NCI-H526 treated with DMSO at 0.1 percent for 48 hours (cell line): Measurements from ENCODE around the gene GPR107.
A peak's percentile ranks its signal among the peaks of the same experiment; 100 is the strongest.

Experiments
- DNase-seq: peaks from one replicate; lab custom pipeline; 2025; lab: John Stamatoyannopoulos, UW

Gene GPR107

DNA sequence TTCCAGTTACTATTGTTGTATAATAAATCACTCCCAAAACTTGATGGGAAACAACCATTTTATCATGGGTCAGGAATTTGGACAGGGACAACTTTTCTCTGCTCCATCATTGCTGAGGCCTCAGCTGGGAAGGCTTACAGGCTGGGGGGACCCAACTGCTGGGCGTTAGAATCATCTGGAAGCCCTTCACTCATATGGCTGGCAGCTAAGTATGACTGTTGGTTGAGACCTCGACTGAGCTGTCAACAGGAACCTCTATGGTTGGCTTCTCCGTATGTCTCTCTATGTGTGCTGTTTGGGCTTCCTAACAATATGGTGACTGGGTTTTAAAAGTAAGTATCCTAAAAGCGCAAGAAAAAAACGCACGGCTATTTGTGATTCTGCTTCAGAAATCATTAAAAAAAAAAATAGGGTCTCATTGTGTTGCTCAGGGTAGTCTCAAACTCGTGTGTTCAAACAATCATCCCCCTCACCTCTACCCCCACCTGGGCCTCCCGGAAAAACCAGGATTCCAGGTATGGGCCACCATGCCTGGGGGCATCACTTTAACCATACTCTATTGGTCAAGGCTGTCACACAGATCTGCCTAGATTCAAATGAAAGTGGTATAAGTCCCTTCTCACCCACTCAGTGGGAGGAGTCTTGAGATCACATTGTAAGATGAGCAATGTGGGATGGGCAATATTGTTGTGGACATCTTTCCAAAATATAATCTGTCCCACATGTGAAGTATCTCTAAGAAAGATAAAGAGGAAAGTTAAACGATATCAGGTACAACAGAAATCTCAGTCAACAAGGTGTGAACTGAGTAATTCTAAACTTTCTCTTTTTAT, 26.0 kb upstream of the GPR107 start:
- no peak for DNase-seq

DNA sequence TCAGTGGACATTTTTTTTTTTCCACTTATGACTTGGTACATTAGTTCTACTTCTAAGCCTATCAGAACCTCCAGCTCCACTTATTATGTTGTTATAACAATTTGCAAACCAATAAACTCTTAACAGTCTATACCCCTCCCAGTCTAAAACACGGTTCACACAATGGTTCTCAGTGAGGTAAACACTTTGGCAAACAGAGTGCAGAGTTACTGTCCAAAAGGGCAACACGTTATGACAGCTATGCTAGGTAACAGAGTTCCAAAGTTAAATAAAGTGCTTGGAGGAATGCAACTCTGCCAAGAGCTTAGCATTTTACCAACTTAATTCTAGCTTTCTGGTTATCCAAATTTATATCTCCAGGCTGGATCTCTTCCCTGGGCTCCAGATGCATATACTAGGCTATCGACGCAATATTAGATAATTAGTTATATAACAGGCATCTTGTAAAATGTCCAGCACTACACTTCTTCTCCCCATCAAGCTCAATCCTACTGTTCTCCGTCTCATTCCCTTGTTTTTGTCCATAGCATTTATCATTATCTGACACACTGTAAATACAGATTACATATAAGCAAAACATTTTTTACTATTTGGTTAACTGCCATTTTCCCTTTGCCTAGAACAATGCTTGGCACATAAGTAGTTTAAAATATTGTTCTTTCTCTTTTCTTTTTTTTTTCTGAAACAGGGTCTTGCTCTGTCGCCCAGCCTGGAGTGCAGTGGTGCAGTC, 25.0 kb upstream of the GPR107 start:
- no peak for DNase-seq

DNA sequence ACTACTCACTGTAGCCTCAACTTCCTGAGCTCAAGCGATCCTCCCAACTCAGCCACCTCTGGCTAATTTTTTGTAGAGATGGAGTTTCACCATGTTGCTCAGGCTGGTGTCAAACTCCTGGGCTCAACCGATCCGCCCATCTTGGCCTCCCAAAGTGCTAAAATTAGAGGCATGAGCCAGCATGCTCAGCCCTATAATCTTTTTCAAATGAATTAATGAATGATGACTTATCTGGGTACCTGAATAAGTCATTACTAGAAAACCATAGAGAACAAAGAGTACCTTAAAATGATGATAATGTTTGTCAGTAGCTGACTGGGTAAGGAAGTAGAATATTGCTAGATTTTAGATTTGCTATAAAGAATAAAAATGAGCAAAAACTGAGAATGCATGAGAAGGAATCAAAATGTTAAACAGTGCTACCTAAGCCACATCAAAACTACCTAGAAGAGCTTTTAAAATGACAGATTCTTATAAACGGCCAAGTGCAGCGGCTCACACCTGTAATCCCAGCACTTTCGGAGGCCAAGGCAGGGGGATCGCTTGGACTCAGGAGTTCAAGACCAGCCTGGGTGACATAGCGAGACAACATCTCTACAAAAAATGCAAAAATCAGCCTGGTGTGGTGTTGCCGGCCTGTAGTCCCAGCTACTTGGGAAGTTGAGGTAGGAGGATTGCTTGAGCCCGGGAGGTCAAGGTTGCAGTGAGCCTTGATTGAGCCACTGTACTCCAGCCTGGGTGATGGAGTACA, 24.3 kb upstream of the GPR107 start:
- DNase-seq, result no peak

DNA sequence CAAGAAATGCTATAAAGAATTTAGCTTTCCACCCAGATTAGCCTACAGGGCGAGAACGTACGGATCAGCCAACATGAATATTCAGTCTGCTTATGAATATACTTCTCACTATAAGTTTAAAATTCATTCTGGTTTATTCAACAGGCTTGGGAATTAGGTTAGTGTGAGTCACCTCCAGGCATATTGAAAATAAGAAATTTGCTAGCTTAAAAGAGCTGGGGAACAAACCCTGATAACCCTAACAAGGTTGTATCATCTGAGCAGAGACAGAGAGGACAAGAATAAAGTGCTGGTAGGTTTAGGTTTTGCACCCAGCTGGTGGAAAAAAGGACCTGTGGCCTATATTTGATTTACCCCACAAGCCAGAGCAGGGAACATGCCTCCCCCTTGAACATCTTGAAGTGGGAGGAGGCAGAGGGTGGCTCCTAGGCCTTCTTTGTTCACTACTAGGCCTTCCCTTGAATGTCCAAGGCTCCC, 23.0 kb upstream of the GPR107 start:
- DNase-seq, result no peak

DNA sequence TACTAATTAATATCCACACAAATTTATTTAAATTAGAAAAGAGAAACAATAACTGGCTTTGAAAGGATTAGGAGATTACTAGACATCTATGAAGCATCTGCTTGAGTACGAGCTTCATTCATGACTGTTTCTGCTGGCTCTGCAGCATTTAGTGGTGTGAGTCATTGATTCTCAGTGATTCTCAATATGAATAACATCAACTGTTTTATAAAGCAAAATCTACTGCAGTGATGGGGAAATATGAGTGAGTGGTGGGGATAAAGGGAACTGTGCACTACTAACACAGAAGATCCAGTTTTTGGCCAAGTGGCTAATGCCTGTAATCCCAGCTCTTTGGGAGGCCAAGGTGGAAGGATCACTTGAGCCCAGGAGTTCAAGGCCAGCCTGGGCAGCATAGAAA, 19.1 kb upstream of the GPR107 start:
- DNase-seq, result no peak

DNA sequence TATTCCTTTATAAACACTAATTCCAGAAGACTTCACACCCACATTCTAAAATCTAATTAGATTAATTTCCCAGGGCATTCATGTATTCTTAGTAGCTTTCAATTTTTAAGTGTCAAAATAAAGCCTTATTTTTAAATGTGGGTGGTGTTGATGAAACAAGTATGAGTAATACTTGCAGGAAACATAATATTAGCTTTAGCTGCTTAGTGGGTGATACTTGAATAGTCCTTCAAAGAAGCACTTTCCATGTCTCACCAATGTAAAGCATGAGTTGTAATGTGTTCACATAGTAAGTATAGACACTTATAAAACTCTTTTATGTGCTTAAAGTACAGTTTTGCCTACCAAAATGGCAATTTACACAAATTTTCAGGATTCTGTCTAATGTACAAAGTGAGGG, 17.6 kb upstream of the GPR107 start:
- DNase-seq, result no peak

DNA sequence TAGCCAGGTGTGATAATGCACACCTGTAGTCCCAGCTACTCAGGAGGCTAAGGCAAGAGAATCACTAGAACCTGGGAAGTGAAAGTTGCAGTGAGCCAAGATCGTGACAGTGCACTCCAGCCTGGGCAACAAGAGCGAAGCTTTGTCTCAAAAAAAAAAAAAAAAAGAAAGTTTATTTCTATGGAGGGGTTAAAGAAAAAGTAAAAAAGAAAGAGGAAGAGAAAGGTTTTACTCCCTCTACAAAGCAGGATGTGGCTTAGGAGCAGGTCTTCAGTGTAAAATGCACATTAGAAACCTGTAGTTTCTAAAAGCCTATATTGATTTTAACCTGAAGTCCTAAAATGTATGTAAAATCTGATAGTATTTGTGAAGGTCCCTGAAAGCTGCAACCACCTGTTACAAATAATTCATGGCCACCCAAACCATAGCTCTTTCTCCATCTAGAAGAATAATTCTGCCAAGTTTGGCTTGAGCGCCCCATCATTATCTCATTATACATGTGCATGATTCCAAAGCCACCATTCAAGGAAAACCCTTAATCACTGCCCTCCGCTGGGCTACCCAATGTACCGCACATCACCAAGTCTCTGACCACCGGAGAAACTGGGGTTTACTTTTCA, 14.1 kb upstream of the GPR107 start:
- DNase-seq, result no peak

DNA sequence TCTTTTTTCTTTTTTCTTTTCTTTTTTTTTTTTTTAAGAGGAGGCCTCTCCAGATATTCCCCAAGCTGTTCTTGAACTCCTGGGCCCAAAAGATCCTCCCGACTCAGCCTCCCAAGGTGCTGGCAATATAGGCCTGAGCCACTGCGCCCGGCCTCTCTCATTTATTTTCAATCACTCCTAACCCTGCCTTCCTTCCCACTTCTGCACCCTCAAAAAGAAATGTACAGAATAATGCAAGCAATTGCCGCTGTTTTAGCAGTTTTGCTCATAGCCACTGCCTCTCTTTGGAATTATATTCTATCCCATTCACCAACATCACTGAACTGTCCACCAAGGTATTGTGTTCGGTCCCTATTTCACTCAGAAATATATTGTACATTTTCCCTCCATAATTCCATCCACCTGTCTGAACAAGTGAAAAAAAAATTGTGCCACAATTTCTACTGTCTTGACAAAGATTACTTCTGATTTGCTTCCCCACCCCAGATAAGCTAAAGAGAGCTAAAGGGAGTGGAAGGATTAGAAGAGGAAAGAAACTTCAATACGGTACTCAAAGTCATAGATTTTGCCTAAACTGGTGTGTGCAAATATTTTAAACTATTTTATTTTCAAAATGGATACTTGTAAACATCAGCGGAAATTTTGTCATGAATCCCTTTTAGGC, 12.6 kb upstream of the GPR107 start:
- no peak for DNase-seq

DNA sequence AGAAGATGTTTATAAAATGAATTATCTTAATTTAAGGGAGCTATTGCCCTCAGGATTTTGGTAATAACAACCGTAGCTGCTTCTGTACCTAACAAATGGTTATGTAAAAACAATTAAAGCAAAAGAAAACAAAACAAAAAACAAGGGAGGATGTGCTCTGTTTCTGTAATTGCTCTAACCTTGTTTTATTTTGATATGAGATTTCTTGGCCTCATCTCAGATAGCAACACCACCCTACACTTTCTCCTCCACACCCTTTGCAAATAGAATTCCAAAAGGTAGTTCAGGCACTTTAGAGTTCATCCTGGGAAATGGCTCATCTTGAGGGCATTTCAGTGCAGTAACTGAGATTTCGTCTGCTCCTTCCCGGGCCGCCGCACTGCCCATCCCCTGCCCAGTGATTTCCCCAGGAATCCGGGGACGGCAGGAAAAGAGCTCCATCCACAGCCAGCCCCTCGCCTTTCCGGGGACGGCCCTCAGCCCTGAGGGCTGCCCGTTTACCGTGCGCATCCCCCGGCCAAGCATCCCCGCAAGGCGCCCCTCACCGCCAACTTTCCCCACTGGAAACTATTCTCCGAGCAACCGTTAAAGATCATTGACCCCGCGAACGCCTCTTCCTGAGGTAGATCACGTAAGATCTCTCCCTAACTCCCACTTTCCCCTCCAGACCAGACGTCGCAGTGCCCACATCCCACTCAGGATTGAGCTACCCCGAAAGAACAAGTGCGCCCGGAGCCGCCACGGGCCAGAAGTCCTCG, 11.9 kb upstream of the GPR107 start:
- no peak for DNase-seq

DNA sequence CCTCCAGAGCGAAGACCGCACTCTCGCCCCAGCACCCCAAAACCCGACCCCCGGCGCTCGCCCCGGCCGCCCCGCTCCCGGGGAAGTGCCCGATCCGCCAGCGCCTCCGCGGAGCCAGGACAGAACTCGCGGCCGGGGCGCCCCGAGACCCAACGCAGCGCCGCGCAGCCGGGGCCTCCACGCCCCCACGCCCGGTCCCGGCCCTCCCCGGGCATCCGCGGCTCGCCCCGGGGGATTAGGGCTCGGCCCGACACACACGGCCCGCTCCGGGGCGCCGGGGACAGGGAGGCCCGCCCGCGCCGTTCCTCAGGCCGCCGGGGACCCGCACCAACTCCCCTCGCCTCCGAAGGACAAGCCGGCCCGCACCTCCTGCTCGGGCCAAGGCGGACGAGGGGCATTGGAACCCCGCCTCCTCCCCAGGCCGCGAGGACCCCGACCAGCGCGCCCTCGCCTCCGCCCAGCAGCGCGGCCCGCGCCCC, 11.3 kb upstream of the GPR107 start:
- DNase-seq, result no peak

DNA sequence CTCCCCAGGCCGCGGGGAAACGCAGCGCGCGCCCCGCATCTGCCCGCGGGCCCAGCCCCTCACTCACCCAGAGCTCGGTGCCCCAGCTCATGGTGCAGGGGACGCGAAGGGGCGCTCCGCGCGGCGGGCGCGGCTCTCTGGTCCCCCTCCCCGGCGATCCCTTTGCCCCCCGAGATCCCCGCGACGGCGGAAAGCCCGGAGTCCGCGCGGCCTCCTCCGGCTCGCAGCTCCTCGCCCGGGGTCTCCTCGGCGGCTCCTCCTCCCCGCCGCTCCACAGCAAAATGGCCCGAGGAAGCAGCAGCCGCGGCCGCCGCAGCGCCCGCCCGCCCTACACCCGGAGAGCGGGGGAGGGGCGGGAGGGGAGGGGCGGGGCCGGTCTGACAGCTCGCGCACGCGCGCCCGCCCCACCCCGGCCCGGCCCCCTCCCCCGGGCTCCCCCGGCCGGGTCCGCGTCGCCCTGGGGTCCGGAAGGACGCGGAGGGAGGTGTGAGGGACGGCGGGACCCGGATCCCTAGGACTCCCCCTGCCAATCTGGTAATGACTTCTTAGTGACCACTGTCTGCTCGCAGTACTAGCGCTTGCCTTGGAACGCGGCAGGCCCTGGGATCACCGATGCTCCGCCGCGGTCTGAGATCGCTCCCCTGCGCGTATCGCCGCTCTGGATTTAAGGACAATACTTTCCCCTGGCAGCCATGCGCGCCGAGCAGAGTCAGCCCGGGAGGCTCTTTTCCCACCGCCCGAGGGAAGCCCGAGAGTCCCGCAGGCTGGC, 10.6 kb upstream of the GPR107 start, which contains the start of gene FNBP1:
Gene FNBP1 (minus strand): TSS at position 305 of the 769 bp plus-strand sequence. CDS start 214 bp downstream, at position 91.
- peak; percentile 45 for DNase-seq

DNA sequence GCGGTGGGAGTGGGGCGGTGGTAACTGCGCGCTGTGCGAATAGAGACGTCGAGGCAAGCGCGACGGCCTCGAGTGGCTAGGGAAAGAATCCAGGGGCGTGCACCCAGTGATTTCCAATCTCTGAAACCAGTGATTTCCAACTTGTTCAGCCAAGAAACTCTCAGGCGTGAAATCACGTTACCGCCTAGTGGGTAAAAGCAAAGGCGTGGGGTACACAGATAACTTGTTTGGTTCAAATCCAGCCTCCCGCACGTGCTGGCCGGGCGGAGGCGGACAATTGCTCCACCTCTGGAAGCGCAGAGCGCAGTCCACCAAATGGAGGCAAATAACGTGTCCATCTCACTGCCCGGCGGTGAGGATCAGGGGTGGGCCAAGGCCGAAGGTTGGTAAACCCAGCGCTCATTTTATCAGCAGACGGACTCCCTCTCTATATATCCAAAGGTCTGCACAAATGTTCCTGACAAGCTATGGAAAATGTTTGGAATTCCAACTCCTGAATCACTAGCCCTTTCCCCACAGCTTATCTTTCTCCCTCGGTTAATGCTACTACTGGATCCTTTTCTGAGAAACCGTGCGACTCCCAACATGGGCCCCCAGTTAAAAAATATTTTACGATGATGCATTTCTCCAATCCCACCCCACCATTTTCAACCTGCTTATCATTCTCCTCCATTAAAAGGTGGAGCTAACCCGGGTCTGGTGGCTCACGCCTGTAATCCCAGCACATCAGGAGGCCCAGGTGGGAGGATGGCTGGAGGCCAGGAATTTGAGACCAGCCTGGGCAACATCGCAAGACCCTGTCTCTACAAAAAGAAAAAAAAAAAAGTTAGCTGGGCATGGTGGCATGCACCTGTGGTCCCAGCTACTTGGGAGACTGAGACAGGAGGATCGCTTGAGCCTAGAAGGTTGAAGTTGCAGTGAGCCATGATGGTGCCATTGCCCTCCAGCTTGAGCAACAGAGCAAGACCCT, 9.8 kb upstream of the GPR107 start:
- no peak for DNase-seq

DNA sequence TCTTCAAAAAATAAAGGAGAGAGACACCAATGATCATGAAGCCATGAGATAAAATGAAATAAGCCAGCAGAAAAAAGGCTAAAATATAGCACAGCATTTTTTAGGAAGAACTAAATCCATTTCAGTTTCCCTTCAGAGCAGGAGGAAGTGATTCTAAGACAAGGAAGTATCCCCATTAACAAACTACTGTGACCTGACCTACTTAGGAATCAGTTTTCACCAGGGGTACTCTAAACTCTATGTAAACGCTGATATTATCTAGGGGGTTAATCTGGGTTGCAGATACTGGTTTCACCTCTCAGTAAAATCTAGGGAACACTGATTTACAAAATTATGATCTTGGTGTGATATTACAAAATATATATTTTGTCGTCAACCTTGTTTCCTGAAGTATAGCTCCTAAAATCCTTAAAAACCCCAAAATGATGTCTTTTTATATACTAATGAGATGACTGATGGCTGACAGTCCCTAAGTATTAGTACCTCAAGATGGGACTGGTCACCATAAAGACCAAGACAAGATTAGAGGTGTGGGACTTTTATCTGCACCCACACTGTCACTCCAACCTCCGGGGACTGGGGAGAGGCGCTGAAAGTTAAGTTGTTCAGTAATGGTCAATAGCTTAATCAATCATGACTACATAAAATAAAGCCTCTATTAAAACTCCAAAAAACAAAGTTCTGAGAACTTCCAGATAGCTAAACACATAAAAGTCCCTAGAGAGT, 7.8 kb upstream of the GPR107 start:
- no peak for DNase-seq

DNA sequence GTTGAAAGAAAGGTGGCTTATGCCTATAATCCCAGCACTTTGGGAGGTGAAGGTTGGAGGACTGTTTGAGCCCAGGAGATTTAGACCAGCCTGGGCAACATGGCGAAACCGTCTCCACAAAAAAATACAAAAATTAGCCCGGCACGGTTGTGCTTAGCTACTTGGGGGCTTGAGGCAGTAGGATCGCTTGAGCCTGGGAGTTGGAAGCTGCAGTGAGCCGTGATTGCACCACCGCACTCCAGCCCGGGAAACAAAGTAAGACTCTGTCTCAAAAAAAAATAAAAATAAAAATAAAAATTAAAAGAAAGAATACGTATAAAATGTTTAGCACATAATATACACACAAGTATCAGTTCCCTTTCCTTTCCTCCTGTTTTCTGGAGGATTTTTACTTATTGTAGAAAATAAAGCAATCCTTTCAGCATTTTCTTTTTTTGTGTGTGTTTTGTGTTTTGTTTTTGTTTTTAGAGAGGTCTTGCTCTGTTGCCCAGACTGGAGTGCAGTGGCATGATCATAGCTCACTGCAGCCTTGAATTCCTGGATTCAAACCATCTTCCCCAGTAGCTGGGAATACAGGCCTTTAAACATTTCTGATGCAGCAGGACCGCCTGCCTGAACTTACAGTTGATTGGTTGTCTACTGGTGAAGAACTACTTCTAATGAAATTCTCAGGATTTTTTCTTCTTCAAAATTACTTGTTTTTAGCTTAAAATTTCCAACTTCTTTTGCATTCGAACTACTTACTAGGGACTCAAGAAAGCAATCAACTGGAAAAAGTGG, 4.1 kb upstream of the GPR107 start:
- no peak for DNase-seq

DNA sequence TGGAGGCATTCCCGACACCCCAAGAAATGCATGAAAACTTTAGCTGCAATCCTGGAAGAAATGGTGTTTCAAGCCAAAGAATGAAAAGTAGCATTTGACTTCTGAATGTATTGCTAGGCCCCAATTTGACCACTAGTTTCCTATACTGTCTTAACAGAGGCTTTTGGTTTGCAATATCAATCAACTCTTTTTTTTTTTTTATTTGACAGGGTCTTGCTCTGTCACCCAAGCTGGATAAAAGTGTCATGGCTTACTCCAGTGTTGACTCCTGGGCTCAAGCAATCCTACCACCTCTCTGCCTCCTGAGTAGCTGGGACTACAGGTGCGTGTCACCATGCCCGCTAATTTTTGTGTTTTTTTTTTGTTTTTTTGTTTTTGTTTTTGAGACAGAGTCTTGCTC, 3.2 kb upstream of the GPR107 start:
- no peak for DNase-seq

DNA sequence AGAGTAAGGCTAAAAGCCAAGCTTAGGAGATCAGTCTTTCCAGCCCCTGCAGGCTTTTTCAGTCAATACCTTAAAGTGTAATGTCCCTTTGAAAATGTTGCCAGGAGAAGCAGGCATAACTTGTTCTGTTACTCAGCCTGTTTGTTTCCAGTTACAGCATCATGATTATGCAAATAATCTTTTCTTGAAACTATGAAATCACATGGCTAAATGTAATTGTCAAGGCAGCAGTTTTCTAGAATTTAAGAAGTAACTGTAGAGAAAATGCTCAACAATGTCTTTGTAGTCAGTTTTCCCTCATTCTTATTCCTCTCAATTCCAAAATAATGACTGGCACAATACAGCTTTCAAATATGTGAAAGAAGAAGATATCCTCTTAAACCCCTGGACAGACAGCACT, 1.9 kb upstream of the GPR107 start:
- DNase-seq, result peak; percentile 18

DNA sequence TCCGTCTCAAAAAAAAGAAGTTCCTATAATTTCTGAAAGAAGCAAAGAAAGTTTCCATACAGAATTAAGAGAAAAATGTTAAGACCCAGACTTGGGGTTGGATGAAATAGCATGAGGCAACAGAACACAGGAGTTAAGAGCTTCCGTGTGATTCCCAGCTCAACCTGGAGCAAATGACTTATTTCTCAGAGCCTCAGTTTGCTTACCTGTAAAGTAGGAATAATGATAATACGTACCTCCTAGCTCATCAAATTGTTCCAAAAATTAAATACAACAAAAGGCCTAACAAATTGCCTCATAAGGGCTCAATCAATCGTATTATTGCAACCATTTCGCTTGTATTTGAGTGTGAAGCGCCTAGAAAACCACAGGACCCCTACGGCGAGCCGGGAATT, 600 bp upstream of the GPR107 start:
- no peak for DNase-seq
